SH-SY5Y (cell line): Measurements from ENCODE around the gene RASSF7.

ENCODE experiments used
- GATA2 ChIP-seq: IDR thresholded peaks from 2 replicates; pipeline ENCODE4 v1.6.1; 2011; ENCODE audit warnings: mild to moderate bottlenecking, low read depth, low read length
- GATA3 ChIP-seq: IDR thresholded peaks from 2 replicates; pipeline ENCODE4 v1.6.1; 2011; ENCODE audit warnings: low read depth, mild to moderate bottlenecking, low read length, moderate library complexity

GRCh38 chr11:539971-540481 lies 20.7 kb upstream of the RASSF7 start:
- TF ChIP-seq GATA2: no peak
- no peak for TF ChIP-seq GATA3
